HG03342 (cell line): Measurements from ENCODE around the gene RGS11.

Source experiments
- ATAC-seq: cut with Tn5 transposase; IDR thresholded peaks from one replicate; pipeline ENCODE4 v1.9.1; 2021; ENCODE audit warnings: mild to moderate bottlenecking, moderate library complexity; ENCODE audit not compliant: unreplicated experiment

The RGS11 gene

GRCh38 chr16:275786-276232 is at the start of gene RGS11:
RGS11 (minus strand) TSS chr16:275944; CDS start chr16:275911, 33 bp downstream.
- ATAC-seq: no peak

- ATAC-seq: no peak
Observed at GRCh38 chr16:324451-325334, 48.9 kb upstream of the RGS11 start.

GRCh38 chr16:324201-324450 is 48.4 kb upstream of the RGS11 start:
- no peak for ATAC-seq

DNA sequence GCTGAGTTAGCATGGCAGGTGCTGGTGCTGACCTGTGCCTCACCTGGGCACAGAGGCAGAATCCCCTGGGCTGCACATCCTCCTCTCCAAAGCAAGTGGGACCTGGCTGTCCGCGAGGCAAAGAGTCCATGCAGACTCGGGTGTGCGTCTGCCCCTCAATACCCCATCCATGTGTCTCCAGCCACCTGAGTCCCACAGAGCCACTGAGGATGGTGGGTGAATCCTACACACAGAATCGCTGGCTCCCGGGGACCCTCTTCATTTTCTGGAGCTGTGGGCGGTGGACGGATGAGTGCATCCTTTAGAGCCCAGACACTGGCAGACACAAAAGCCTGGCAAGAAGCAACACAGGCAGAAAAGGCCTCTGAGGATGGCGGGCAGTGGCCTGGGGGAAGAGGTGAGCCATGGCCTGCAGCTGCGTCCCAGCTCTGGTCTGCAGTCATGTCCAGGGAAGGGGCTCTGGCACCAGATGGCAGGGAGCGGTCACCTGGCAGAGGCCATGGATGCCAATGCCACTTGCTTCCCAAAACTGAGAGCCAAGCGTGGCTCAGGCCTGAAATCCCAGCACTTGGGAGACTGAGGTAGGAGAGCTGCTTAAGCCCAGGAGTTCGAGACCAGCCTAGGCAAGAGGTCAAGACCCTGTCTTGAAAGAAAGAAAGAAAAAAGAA is 46.9 kb upstream of the RGS11 start:
- no peak for ATAC-seq

GRCh38 chr16:321532-321931 is 45.8 kb upstream of the RGS11 start:
- no peak for ATAC-seq

DNA sequence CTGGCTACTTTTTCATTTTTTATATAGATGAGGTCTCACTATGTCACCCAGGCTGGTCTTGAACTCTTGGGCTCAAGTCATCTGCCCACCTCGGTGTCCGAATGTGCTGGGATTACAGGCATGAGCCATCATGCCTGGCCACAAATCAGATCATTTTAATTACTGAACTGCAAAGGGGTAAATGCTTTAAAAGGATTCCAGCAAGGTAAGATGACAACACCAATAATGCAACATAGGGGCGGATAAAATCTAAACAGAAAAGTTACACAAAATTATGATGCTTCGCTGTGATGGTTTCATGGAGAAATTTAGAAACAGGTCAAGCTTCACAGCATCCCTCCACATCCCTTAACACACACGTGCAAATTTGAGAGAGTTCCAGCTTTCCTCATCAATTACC is 44.5 kb upstream of the RGS11 start:
- no peak for ATAC-seq

DNA sequence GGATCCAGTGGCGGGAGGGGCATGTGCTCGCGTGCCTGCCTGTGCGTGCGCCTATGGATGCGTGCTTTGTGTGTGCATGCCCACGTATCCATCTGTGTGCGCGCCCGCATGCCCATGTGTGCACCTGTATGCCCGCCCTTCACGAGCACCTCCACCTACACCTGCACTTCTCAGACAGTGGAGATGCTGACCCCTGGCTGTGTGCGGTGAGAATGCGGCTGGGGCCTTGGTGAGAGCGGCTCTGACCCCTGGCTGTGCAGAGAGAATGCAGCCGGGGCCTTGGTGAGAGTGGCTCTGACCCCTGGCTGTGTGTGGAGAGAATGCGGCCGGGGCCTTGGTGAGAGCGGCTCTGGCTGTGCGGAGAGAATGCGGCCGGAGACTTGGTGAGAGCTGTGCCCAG is 42.9 kb upstream of the RGS11 start:
- ATAC-seq: no peak

GRCh38 chr16:317583-317982 is 41.8 kb upstream of the RGS11 start:
- ATAC-seq: no peak

- ATAC-seq: no peak
Observed at GRCh38 chr16:316741-317464, 41.2 kb upstream of the RGS11 start.

- no peak for ATAC-seq
Observed at GRCh38 chr16:314795-315299, 39.1 kb upstream of the RGS11 start.

GRCh38 chr16:314351-314750 is 38.6 kb upstream of the RGS11 start:
- ATAC-seq: no peak

GRCh38 chr16:311725-312124 is 36.0 kb upstream of the RGS11 start:
- no peak for ATAC-seq

DNA sequence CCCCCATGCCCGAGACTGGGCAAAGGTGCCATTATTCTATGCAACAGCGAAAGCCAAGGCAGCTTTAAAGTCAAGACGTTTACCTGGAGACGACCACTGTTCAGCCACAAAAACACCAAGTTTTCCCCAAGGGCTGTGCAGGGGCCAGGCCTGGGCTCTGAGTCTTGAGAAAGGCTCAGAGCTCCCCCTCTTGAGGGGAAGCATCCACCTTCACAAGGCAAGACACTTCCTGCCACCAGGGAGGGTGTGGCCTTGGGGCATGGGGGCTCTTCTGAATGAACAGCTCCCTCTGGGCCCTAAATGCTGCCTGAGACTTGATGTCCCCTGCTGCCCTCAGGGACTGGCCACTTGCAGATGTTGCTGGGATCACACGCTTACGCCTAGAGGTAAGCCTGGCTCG is 33.7 kb upstream of the RGS11 start:
- no peak for ATAC-seq

DNA sequence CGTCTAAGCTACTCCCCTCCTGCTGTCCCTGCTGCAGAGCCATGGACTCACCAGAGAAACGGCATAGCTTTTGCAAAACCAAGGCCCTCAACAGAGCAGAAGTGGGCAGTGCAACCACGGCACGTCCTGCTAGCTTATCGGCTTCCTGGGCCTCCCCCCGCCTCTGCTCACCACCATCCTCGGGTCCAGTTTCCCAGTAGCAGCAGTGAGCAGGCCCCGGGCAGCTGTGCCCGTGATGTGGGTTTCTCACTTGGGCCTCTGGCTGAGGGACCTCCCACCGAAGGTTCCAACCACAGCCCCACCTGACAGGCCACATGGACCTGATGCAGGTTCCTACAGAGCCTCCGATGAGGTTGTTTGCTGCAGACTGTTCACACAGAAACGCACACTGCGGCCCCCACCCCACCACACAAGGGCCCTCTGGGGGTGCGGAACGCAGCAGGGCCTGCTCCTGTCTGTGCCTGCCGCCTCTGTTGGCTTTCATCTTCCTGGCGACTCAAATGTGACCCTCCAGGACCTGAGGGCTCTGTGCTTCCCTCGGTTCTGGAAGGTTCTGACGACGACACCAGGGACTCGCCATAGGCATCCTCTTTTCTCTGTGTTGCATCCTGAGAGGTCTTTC is 32.1 kb upstream of the RGS11 start:
- no peak for ATAC-seq

DNA sequence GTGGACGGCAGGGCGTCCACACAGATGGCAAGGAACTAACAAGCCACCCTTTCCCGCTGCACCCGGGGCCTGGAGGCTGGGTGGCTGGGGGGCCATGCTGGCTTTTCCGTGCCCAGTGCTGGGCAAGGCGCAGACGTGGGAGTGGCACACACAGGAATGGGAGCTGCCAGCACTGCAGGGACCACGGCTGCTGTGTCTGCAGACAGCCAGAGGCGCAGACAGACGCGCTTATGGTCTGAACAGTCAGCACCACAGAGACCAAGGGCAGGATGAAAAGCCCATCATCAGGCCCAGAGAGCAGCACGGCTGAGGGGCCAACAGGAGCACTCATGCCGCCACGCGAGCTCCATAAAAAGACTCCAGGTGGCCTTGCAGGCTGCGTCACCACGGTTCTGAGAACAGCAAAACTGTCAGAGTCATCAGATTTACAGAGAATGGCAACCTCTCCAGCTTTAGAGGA is 31.2 kb upstream of the RGS11 start:
- ATAC-seq: no peak

- no peak for ATAC-seq
Observed at GRCh38 chr16:305916-306626, 30.3 kb upstream of the RGS11 start.

DNA sequence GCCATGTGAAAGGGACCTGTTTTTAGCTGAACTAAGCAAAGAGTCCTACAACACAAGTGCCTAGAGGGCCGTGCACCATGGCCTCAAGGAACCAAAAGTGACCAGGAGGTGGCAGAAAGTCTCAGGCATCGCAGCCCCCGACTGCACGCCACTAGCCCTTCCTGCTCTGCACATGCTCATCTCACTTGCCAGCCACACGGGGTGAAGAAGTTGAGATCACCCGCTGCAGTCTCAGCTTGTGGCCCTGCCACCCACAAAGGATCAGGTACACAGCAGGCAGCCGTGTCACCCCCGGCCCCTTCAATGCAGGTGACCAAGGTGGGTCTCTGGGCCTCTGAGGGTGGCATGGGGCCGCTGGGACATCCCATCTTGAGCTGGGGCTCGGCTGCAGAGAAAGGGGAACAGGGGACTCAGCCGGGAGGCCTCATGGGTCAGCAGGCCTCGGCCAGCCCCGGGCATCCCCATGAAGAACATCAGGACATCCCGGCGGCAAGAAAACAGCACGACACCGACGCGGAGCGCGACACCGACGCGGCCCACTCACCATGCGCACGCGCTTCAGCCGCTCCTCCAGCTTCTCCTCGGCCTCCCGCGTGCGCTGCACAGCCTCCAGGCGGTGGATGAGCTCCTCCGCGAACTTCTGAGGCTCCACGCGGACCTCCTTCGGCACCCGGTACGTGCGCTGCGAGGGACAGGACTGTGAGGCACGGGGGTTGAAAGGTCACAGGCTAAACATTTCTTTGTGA is 28.2 kb upstream of the RGS11 start:
- no peak for ATAC-seq

- ATAC-seq: no peak
Observed at GRCh38 chr16:301950-302349, 26.2 kb upstream of the RGS11 start.

GRCh38 chr16:301235-301634 is 25.5 kb upstream of the RGS11 start:
- ATAC-seq: no peak

GRCh38 chr16:297832-298231 is 22.1 kb upstream of the RGS11 start:
- ATAC-seq: no peak
